Loucy (cell line): ENCODE results near the gene DSCAML1.
A peak's percentile ranks its signal among the peaks of the same experiment; 100 is the strongest.

Experiments used
- H2AFZ ChIP-seq: fragments of 200-600 bp; sonication (generic); 2 replicates; pipeline ENCODE4 v1.6.0; 2016; ENCODE audit warnings: antibody characterized with exemption, mild to moderate bottlenecking, low read length, moderate library complexity
- H3F3A ChIP-seq: fragments of 200-600 bp; 2 replicates; pipeline ENCODE4 v1.6.0; 2016; ENCODE audit warnings: antibody characterized with exemption, low read depth, mild to moderate bottlenecking
- H3K27me3 ChIP-seq: fragments of 200-600 bp; sonication (generic); 2 replicates; pipeline ENCODE4 v1.6.1; 2014; ENCODE audit warnings: low read length, mild to moderate bottlenecking; ENCODE audit not compliant: insufficient read depth, poor library complexity, severe bottlenecking
- H3K36me3 ChIP-seq: fragments of 200-600 bp; sonication (generic); 2 replicates; pipeline ENCODE4 v1.6.1; 2016; ENCODE audit warnings: low read length; ENCODE audit not compliant: insufficient read depth
- H3K4me1 ChIP-seq: fragments of 200-600 bp; sonication (generic); 2 replicates; pipeline ENCODE4 v1.5.1; 2014; ENCODE audit warnings: low read length, mild to moderate bottlenecking; ENCODE audit not compliant: insufficient read depth, poor library complexity, severe bottlenecking
- H3K4me2 ChIP-seq: fragments of 200-600 bp; sonication (generic); 2 replicates; pipeline ENCODE4 v1.6.0; 2014; ENCODE audit warnings: antibody characterized with exemption, low read length, low read depth, mild to moderate bottlenecking; ENCODE audit not compliant: poor library complexity, severe bottlenecking
- H3K4me3 ChIP-seq: fragments of 200-600 bp; sonication (generic); 2 replicates; pipeline ENCODE4 v1.5.1; 2014; ENCODE audit warnings: low read length, mild to moderate bottlenecking, mixed read lengths; ENCODE audit not compliant: poor library complexity, severe bottlenecking
- H3K79me2 ChIP-seq: fragments of 200-600 bp; sonication (generic); 2 replicates; pipeline ENCODE4 v1.6.1; 2014; ENCODE audit warnings: low read length; ENCODE audit not compliant: insufficient read depth
- H3K9ac ChIP-seq: fragments of 200-600 bp; sonication (generic); 2 replicates; pipeline ENCODE4 v1.6.0; 2014; ENCODE audit warnings: mild to moderate bottlenecking, low read depth, low read length, moderate library complexity; ENCODE audit not compliant: poor library complexity, severe bottlenecking
- H3K9me2 ChIP-seq: fragments of 200-600 bp; sonication (generic); replicated peaks from 2 replicates; pipeline ENCODE4 v1.6.1; 2016; ENCODE audit warnings: low read depth, low read length, mixed read lengths
- H3K9me3 ChIP-seq: fragments of 200-600 bp; sonication (generic); 2 replicates; pipeline ENCODE4 v1.6.1; 2014; ENCODE audit warnings: mild to moderate bottlenecking, antibody characterized with exemption, low read length, low read depth; ENCODE audit not compliant: insufficient read depth
- H4K20me1 ChIP-seq: fragments of 200-600 bp; sonication (generic); 2 replicates; pipeline ENCODE4 v1.6.0; 2014; ENCODE audit warnings: antibody characterized with exemption, low read length, mild to moderate bottlenecking; ENCODE audit not compliant: insufficient read depth, poor library complexity, severe bottlenecking
- EZH2phosphoT487 ChIP-seq: fragments of 200-600 bp; IDR thresholded peaks from 2 replicates; pipeline ENCODE4 v1.6.1; 2018; ENCODE audit warnings: antibody characterized with exemption, mild to moderate bottlenecking, moderate library complexity, borderline replicate concordance
- TF ChIP-seq, protein P1 (sequence below): fragments of 200-600 bp; sonication (generic); conservative IDR thresholded peaks from 2 replicates; pipeline ENCODE4 v1.5.1; 2014; ENCODE audit warnings: mild to moderate bottlenecking, antibody characterized with exemption, low read length

The DSCAML1 gene

GRCh38 chr11:117833401-117833891 lies 36.4 kb upstream of the DSCAML1 start:
- TF ChIP-seq, protein P1, sequence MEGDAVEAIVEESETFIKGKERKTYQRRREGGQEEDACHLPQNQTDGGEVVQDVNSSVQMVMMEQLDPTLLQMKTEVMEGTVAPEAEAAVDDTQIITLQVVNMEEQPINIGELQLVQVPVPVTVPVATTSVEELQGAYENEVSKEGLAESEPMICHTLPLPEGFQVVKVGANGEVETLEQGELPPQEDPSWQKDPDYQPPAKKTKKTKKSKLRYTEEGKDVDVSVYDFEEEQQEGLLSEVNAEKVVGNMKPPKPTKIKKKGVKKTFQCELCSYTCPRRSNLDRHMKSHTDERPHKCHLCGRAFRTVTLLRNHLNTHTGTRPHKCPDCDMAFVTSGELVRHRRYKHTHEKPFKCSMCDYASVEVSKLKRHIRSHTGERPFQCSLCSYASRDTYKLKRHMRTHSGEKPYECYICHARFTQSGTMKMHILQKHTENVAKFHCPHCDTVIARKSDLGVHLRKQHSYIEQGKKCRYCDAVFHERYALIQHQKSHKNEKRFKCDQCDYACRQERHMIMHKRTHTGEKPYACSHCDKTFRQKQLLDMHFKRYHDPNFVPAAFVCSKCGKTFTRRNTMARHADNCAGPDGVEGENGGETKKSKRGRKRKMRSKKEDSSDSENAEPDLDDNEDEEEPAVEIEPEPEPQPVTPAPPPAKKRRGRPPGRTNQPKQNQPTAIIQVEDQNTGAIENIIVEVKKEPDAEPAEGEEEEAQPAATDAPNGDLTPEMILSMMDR: no peak
- TF ChIP-seq EZH2phosphoT487: no peak
- Histone ChIP-seq H3F3A (no peaks in the 10 kb centered on the region), H3K4me2 (no peak overlapping the region)

GRCh38 chr11:117832511-117832910 lies 35.5 kb upstream of the DSCAML1 start:
- Histone ChIP-seq H3F3A (no peaks in the 10 kb centered on the region), H3K9me3 (no peaks in the 10 kb centered on the region), H2AFZ (no peak overlapping the region), H3K27me3 (no peaks in the 10 kb centered on the region), H3K79me2 (peaks cover 6% of the 10 kb centered on the region), H3K4me1 (peaks cover 58% of the 10 kb centered on the region), H3K4me3 (no peak overlapping the region), H3K9ac (no peak overlapping the region), H3K36me3 (no peaks in the 10 kb centered on the region), H3K4me2 (no peak overlapping the region), H4K20me1 (no peaks in the 10 kb centered on the region), H3K9me2 (no peaks in the 10 kb centered on the region)
- TF ChIP-seq, protein P1: no peak
- TF ChIP-seq EZH2phosphoT487: no peak

More at GRCh38 chr11:117833401-117833891, 36.4 kb upstream of the DSCAML1 start:
- no peaks in the 10 kb centered on the region for H4K20me1 ChIP-seq
- no peaks in the 10 kb centered on the region for H3K36me3 ChIP-seq
- H3K27me3 ChIP-seq: no peaks in the 10 kb centered on the region
- H3K9me3 ChIP-seq: no peaks in the 10 kb centered on the region
- H3K4me3 ChIP-seq: no peak overlapping the region
- H3K9ac ChIP-seq: no peak overlapping the region
- peaks cover 55% of the 10 kb centered on the region for H3K4me1 ChIP-seq
- H3K9me2 ChIP-seq: no peaks in the 10 kb centered on the region
- H2AFZ ChIP-seq: no peak overlapping the region
- no peaks in the 10 kb centered on the region for H3K79me2 ChIP-seq

DNA sequence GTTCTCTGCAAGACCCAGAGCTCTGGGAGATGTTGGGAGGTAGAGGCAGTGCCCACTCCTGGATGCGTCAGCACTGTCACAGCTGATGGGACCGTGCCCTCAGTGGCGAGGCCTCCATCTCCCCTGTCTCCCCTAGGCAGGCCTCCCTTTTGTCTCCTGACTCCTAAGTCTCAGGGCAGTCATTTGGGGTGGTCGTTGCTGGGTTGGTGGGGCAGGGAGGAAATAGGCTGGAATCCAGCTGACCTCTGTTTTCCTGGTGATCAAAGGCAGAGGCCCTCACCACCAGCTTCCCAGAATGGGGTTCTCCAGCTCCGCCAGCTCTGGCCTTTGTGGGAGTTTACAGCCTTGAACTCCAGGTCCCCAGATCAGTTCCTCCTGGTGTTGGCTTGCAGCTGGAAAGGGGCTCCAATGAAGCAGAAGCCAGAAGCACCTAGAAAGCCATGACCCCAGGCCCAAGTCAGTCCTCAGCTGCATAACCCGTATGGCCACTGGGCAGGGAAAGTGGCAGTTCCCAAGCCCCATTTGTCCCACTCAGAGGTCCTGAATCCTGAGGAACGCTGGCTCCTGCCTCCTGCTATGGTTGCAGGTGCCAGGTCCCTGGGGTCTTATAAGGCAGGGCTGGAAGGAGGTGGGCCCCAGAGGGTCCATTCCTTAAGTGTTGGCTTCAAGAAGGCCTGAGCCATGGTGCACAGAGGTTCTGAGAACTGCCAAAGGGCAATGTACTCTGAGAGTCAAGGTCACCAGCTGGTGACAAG lies 34.8 kb upstream of the DSCAML1 start:
- Histone ChIP-seq H3K9ac (peak overlapping the region; percentile 68), H2AFZ (no peak overlapping the region), H3K27me3 (no peaks in the 10 kb centered on the region), H3K9me3 (no peaks in the 10 kb centered on the region), H3K36me3 (no peaks in the 10 kb centered on the region), H3K79me2 (peaks cover 11% of the 10 kb centered on the region), H3K4me2 (peak overlapping the region; percentile 58), H3F3A (no peaks in the 10 kb centered on the region), H3K4me3 (no peak overlapping the region), H3K9me2 (no peaks in the 10 kb centered on the region), H3K4me1 (peaks cover 64% of the 10 kb centered on the region), H4K20me1 (no peaks in the 10 kb centered on the region)
- no peak for TF ChIP-seq EZH2phosphoT487
- TF ChIP-seq, protein P1: no peak
